Spleen (tissue), 11 donors: ENCODE results near the gene MYO18B. TPM values are rescaled to one million over a fixed set of nuclear protein-coding genes. Genes with fewer than 3 reads are reported as not detected.
A peak's percentile ranks its signal among the peaks of the same experiment; 100 is the strongest.

Experiments used
- DNase-seq: peaks from one replicate; pipeline ENCODE4 v3.0.0-alpha.2; 2020
- H3K27ac ChIP-seq, 8 donors: fragments of 200-600 bp; sonication (generic) in 7 of 8; 1 replicate in 4 of 8; 2 replicates in 4 of 8; pipeline versions ENCODE4 v1.5.0 to v1.8.0; 2016 to 2021; ENCODE audit warnings: inconsistent platforms in 4 of 8, mild to moderate bottlenecking in 4 of 8, moderate library complexity in 1 of 8
- H3K27me3 ChIP-seq, 7 donors: fragments of 200-600 bp; sonication (generic) in 6 of 7; replicated peaks in 1 of 7; 1 replicate in 4 of 7; 2 replicates in 3 of 7; pipeline versions ENCODE4 v1.5.0 to v1.8.0; 2016 to 2021; ENCODE audit warnings: inconsistent platforms in 3 of 7, mild to moderate bottlenecking in 1 of 7
- H3K36me3 ChIP-seq, 6 donors: fragments of 200-600 bp; sonication (generic) in 5 of 6; 1 replicate in 4 of 6; 2 replicates in 2 of 6; pipeline versions ENCODE4 v1.5.0 to v1.8.0; 2016 to 2021; ENCODE audit warnings: inconsistent platforms in 2 of 6
- H3K4me1 ChIP-seq, 6 donors: fragments of 200-600 bp; sonication (generic) in 5 of 6; 1 replicate in 3 of 6; 2 replicates in 3 of 6; pipeline versions ENCODE4 v1.5.0 to v1.8.0; 2016 to 2021; ENCODE audit warnings: inconsistent platforms in 3 of 6
- H3K4me3 ChIP-seq, 8 donors: fragments of 200-600 bp; sonication (generic) in 7 of 8; 1 replicate in 4 of 8; 2 replicates in 4 of 8; pipeline versions ENCODE4 v1.5.0 to v1.8.0; 2016 to 2021; ENCODE audit warnings: inconsistent platforms in 4 of 8, mild to moderate bottlenecking in 4 of 8, moderate library complexity in 2 of 8
- H3K9me3 ChIP-seq, 8 donors: fragments of 200-600 bp; sonication (generic) in 7 of 8; 1 replicate in 4 of 8; 2 replicates in 4 of 8; pipeline versions ENCODE4 v1.5.0 to v1.8.0; 2016 to 2021; ENCODE audit warnings: inconsistent platforms in 4 of 8
- CTCF ChIP-seq, 11 experiments: fragments of 200-600 bp in 7 of 11; fragments of 450-650 bp in 4 of 11; sonication (generic) in 4 of 11; IDR thresholded peaks in 8 of 11; conservative IDR thresholded peaks in 3 of 11; 1 replicate in 7 of 11; 2 replicates in 4 of 11; pipeline versions ENCODE4 v1.4.0 to v1.8.0; 2016 to 2021; ENCODE audit warnings: antibody characterized with exemption in 11 of 11, inconsistent platforms in 4 of 11, mild to moderate bottlenecking in 1 of 11
- POLR2A ChIP-seq, 3 donors: fragments of 450-650 bp; IDR thresholded peaks; one replicate each; pipeline ENCODE4 v1.5.1; 2017; ENCODE audit warnings: antibody characterized with exemption in 3 of 3, mild to moderate bottlenecking in 1 of 3
- POLR2AphosphoS5 ChIP-seq, 3 donors: sonication (generic); formaldehyde crosslinking; IDR thresholded peaks; one replicate each; pipeline ENCODE4 v1.5.1; 2017; ENCODE audit warnings: antibody characterized with exemption in 3 of 3
- WGBS, 5 donors: extraction: QIAGEN DNeasy Blood & Tissue Kit in 3 of 5; methylation state at CpG; one replicate each; pipeline versions ENCODE4 v1.1.5 to v1.1.7; 2013 to 2018; 5-methylcytosine and 5-hydroxymethylcytosine counted together
- intact Hi-C: fragments of 100-400 bp; cut with DNase I; formaldehyde crosslinking; loops from one replicate; pipeline ENCODE4 v1.15.0; 2023; ENCODE audit warnings: low total_unique reads
- polyA plus RNA-seq, 3 donors: library from polyadenylated mRNA; stranded (reverse); fragments of 200-250 nt; gene quantifications; one replicate each; pipeline ENCODE4 v1.2.1, GENCODE V29; 2013
- total RNA-seq, 7 donors: library from RNA; depleted of rRNA in 3 of 7; stranded (reverse); fragments of >200 nt in 3 of 7; fragmentation: NEBNext Ultra II Directional in 4 of 7; extraction: Animal tissue kit (Norgen Biotek cat#: 25700) in 4 of 7; gene quantifications; one replicate each; pipeline versions ENCODE4 v1.1.0 to v1.2.1, GENCODE V29; 2016 to 2021
- donor health status: healthy with polysubstance abuse.
- donor health status: DM: no; HTN: no; CAD: no; lungs with moderate emphysema.
- donor health status: DM: no; HTN: no; CAD: no.
- donor health status: Bipolar disorder and iron deficiency.
- donor health status: healthy.
- donor health status: DM: no; HTN: no; CAD: no.
- donor health status: DM: yes; HTN: yes; CAD: no.

MYO18B gene
- total and polyA plus RNA-seq, 10 donors, result under 0.01 to 0.79 (median 0.12) TPM

- intact Hi-C loops, result no loop called here
- peak; percentile 59 for DNase-seq
- Histone ChIP-seq H3K9me3 (peaks cover 0 to 27% (median 18%) of the 10 kb centered on the region in 8 donors), H3K4me1 (peaks cover 0 to 22% (median 0%) of the 10 kb centered on the region in 6 donors), H3K36me3 (no peaks in the 10 kb centered on the region), H3K27me3 (peaks cover 0 to 7% (median 0%) of the 10 kb centered on the region in 7 donors), H3K4me3 (no peak overlapping the region), H3K27ac (no peak overlapping the region)
- 74 to 81% (median 77%) methylated on average over 8 of the region's 8 CpGs for WGBS, 5 donors
- no peak for TF ChIP-seq POLR2AphosphoS5 (IDR thresholded peaks at IDR 0.05)
- TF ChIP-seq CTCF (IDR thresholded peaks at IDR 0.05 in 8 of 11, conservative IDR thresholded peaks at IDR 0.05 in 3 of 11), result no peak
- no peak for TF ChIP-seq POLR2A (IDR thresholded peaks at IDR 0.05)
Measured at GRCh38 chr22:25764270-25765015, 22.5 kb downstream of the MYO18B start.

GRCh38 chr22:25765016-25765367, 23.0 kb downstream of the MYO18B start:
- H3K27ac ChIP-seq, result no peak overlapping the region
- peaks cover 0 to 16% (median 0%) of the 10 kb centered on the region in 6 donors for H3K4me1 ChIP-seq
- H3K36me3 ChIP-seq, result no peaks in the 10 kb centered on the region
- WGBS, 5 donors, result 86 to 92% (median 89%) methylated on average over 2 of the region's 2 CpGs
- H3K27me3 ChIP-seq, result peaks cover 0 to 7% (median 0%) of the 10 kb centered on the region in 7 donors
- intact Hi-C loops, result no loop called here
- no peak overlapping the region for H3K4me3 ChIP-seq
- no peak for TF ChIP-seq CTCF (IDR thresholded peaks at IDR 0.05 in 8 of 11, conservative IDR thresholded peaks at IDR 0.05 in 3 of 11)
- TF ChIP-seq POLR2A (IDR thresholded peaks at IDR 0.05), result no peak
- no peak for TF ChIP-seq POLR2AphosphoS5 (IDR thresholded peaks at IDR 0.05)
- DNase-seq, result no peak
- H3K9me3 ChIP-seq, result peaks cover 0 to 27% (median 18%) of the 10 kb centered on the region in 8 donors

- Histone ChIP-seq H3K27ac (no peak overlapping the region), H3K36me3 (no peaks in the 10 kb centered on the region), H3K9me3 (peaks cover 0 to 27% (median 18%) of the 10 kb centered on the region in 8 donors), H3K4me1 (peaks cover 0 to 9% (median 0%) of the 10 kb centered on the region in 6 donors), H3K27me3 (peaks cover 0 to 7% (median 0%) of the 10 kb centered on the region in 7 donors), H3K4me3 (no peak overlapping the region)
- intact Hi-C loops, result no loop called here
- no peak for DNase-seq
- no peak for TF ChIP-seq POLR2A (IDR thresholded peaks at IDR 0.05)
- no peak for TF ChIP-seq POLR2AphosphoS5 (IDR thresholded peaks at IDR 0.05)
- TF ChIP-seq CTCF (IDR thresholded peaks at IDR 0.05 in 8 of 11, conservative IDR thresholded peaks at IDR 0.05 in 3 of 11), result no peak
- 85 to 95% (median 93%) methylated on average over 4 of the region's 4 CpGs for WGBS, 5 donors
Measured at GRCh38 chr22:25765801-25766200, 23.8 kb downstream of the MYO18B start.

GRCh38 chr22:25766418-25766817, 24.4 kb downstream of the MYO18B start:
- peaks cover 0 to 7% (median 0%) of the 10 kb centered on the region in 7 donors for H3K27me3 ChIP-seq
- no peak overlapping the region for H3K4me3 ChIP-seq
- H3K9me3 ChIP-seq, result peaks cover 0 to 27% (median 18%) of the 10 kb centered on the region in 8 donors
- H3K36me3 ChIP-seq, result no peaks in the 10 kb centered on the region
- peaks cover 0 to 6% (median 0%) of the 10 kb centered on the region in 6 donors for H3K4me1 ChIP-seq
- no peak for DNase-seq
- TF ChIP-seq POLR2AphosphoS5 (IDR thresholded peaks at IDR 0.05) (no peak), CTCF (IDR thresholded peaks at IDR 0.05 in 8 of 11, conservative IDR thresholded peaks at IDR 0.05 in 3 of 11) (no peak)
- WGBS, 5 donors, result 90 to 97% (median 95%) methylated on average over 3 of the region's 3 CpGs
- no peak overlapping the region for H3K27ac ChIP-seq
- intact Hi-C loops, result no loop called here
